ENCODE data around the gene LIN7A. TPM values are rescaled to one million over a fixed set of nuclear protein-coding genes. Genes with fewer than 3 reads are reported as not detected.

LIN7A gene, protein sequence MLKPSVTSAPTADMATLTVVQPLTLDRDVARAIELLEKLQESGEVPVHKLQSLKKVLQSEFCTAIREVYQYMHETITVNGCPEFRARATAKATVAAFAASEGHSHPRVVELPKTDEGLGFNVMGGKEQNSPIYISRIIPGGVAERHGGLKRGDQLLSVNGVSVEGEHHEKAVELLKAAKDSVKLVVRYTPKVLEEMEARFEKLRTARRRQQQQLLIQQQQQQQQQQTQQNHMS
- 1 to 10 TPM in 1 of 6 donors, under 1 TPM in 5; 0.12 to 1.5 (median 0.64) TPM for total RNA-seq
- polyA plus RNA-seq, result under 1 TPM; 0.19 to 0.77 TPM

DNA sequence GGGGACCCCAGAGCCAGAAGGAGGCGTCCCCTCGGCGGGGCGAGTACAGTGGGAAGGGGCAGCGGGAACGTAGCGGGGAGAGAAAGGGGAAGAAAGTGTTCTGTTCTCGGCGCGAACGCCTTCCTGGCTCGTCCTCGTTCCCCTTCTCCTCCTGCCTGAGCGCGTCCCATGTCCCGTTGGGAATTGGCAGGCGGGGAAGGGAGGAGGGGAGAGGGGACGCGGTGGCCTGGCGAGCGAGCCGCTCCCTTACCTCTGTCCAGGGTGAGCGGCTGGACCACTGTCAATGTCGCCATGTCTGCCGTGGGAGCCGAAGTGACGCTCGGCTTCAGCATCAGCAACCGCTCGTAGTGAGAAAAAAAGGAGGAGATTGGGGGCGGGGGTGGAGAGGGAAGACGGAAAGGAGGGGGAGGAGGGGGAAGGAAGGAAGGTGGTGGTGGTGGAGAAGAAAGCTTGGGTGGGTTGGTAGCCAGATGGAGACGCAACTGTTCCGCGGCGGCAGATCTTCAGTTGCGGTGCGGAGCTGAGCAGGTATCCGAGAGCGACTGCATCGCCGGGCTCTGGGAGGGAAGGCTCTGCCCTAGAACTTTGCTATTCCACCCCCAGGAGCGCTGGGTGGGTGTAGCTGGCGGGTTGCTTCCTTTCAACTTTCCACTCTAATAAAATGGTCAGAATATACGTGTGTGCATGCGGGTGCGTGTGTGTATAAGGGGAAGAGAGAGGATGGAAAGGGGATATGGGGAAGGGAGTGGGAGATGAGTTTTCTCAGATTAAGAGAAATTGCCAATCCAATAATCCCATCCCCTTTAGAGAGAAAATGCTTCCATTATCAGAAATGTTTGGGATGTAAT, at the start of gene LIN7A:
TSS of gene LIN7A (minus strand) at position 544 of the 848 bp plus-strand sequence. CDS start at position 332, 212 bp downstream.
- peaks cover 0 to 8% (median 0%) of the 10 kb centered on the region in 4 donors for H3K27me3 ChIP-seq
- peak within 1 kb of the TSS; percentile 44 to 72 (median 54) for H3K4me3 ChIP-seq
- peak in 4 of 6 donors; percentile 7 to 58 (median 26) for DNase-seq
- no peak for FAIRE-seq
- peaks cover 0 to 4% (median 0%) of the 10 kb centered on the region in 3 donors for H3K4me1 ChIP-seq
- intact Hi-C loops (cut with DNase I), result no loop called here
- no peaks in the 10 kb centered on the region for H3K36me3 ChIP-seq
- peak within 1 kb of the TSS in 2 of 4 donors; percentile 63 to 64 for H3K27ac ChIP-seq
- ATAC-seq, result peak; percentile 32 to 66 (median 64)
- TF ChIP-seq, protein P1, sequence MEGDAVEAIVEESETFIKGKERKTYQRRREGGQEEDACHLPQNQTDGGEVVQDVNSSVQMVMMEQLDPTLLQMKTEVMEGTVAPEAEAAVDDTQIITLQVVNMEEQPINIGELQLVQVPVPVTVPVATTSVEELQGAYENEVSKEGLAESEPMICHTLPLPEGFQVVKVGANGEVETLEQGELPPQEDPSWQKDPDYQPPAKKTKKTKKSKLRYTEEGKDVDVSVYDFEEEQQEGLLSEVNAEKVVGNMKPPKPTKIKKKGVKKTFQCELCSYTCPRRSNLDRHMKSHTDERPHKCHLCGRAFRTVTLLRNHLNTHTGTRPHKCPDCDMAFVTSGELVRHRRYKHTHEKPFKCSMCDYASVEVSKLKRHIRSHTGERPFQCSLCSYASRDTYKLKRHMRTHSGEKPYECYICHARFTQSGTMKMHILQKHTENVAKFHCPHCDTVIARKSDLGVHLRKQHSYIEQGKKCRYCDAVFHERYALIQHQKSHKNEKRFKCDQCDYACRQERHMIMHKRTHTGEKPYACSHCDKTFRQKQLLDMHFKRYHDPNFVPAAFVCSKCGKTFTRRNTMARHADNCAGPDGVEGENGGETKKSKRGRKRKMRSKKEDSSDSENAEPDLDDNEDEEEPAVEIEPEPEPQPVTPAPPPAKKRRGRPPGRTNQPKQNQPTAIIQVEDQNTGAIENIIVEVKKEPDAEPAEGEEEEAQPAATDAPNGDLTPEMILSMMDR (IDR thresholded peaks at IDR 0.05), result no peak
- 2 to 3% methylated on average over 34 to 47 of the region's 47 CpGs for WGBS, 2 donors
- no peaks in the 10 kb centered on the region for H3K9me3 ChIP-seq

DNA sequence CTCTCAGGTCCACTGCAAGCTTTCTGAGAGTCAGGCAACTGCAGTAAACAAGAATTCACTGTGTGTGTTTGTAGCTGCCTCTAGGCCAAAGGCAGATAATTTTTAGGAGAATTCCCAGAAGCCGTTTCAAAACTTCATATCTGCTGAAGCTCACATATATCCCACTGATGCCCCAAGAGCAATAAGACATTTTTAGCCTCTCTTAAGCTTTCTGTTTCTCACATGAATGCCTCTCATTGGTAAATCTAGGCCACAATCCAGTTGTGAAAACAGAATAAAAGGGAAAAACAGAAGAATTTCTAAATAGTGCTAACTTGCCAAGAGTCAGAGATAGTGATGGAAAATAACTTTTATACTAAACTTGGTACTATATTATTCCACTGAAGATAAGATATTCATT, 48.5 kb upstream of the LIN7A start:
- Histone ChIP-seq H3K9me3 (no peaks in the 10 kb centered on the region), H3K27me3 (no peaks in the 10 kb centered on the region), H3K4me3 (no peak overlapping the region), H3K36me3 (no peaks in the 10 kb centered on the region), H3K4me1 (peaks cover 0 to 5% (median 0%) of the 10 kb centered on the region in 3 donors), H3K27ac (no peak overlapping the region)
- FAIRE-seq, result no peak
- 50 to 67% methylated on average over 1 of the region's 1 CpG for WGBS, 2 donors
- TF ChIP-seq, protein P1 (IDR thresholded peaks at IDR 0.05), result no peak
- intact Hi-C loops (cut with DNase I), result no loop called here
- DNase-seq, result no peak
- no peak for ATAC-seq

DNA sequence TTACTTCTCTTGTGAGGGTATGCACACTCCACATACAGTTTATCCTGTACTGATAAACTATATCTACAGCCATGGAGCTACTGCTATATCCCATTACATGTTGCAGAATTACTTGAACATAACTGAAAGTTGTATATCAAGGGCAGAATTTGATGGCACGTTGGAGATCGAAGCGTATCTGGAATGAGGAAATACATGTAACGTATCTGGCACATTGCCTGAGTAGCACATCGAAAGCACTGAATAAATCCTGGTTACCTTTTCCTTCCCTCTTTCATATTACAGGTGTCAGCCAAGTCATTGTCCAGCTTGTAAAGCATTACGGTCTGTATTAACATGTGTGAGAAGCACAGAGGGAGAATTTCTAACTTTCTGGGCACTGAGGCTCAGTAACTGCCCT, 42.1 kb upstream of the LIN7A start:
- Histone ChIP-seq H3K36me3 (no peaks in the 10 kb centered on the region), H3K4me3 (no peak overlapping the region), H3K27ac (no peak overlapping the region), H3K9me3 (peaks cover 0 to 3% (median 0%) of the 10 kb centered on the region in 4 donors), H3K27me3 (no peaks in the 10 kb centered on the region), H3K4me1 (no peaks in the 10 kb centered on the region)
- DNase-seq, result no peak
- intact Hi-C loops (cut with DNase I), result no loop called here
- TF ChIP-seq, protein P1 (IDR thresholded peaks at IDR 0.05), result no peak
- 31 to 52% methylated on average over 6 of the region's 6 CpGs for WGBS, 2 donors
- peak in 1 of 4 donors; percentile 12 for ATAC-seq
- no peak for FAIRE-seq

DNA sequence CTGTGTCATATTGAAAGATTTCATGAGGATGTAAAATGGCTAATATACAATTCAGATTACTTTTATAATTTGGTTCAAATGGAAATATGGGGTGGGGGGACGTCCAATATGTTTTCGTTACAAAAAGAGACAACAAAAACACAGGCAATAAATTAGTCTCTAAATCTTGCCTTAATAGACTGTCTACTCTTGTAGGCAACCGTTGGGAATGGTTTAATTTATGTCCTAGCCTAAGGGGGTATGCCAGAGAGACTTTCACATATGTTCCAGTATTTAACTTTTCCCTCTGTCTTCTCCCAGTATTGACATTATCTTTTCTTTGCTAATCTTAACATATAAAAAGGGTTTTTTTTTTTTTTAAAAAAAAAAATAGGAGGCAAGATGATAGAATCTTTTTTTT, 41.5 kb upstream of the LIN7A start:
- intact Hi-C loops (cut with DNase I), result no loop called here
- no peaks in the 10 kb centered on the region for H3K36me3 ChIP-seq
- ATAC-seq (no peak), FAIRE-seq (no peak), DNase-seq (no peak)
- H3K27ac ChIP-seq, result no peak overlapping the region
- TF ChIP-seq, protein P1 (IDR thresholded peaks at IDR 0.05), result no peak
- 52 to 59% methylated on average over 3 of the region's 3 CpGs for WGBS, 2 donors
- H3K9me3 ChIP-seq, result peaks cover 0 to 3% (median 0%) of the 10 kb centered on the region in 4 donors
- no peaks in the 10 kb centered on the region for H3K4me1 ChIP-seq
- no peaks in the 10 kb centered on the region for H3K27me3 ChIP-seq
- no peak overlapping the region for H3K4me3 ChIP-seq
